Uterus (tissue), 2 donors: ENCODE results near the gene HLA-C.

Source experiments
- POLR2A ChIP-seq, 2 donors: fragments of 450-650 bp; IDR thresholded peaks; one replicate each; pipeline ENCODE4 v1.6.1; 2016; ENCODE audit warnings: antibody characterized with exemption in 2 of 2, mild to moderate bottlenecking in 1 of 2, moderate library complexity in 1 of 2
- TF ChIP-seq, protein P1 (sequence below), 4 experiments: fragments of 200-600 bp in 2 of 4; fragments of 450-650 bp in 2 of 4; sonication (generic) in 2 of 4; IDR thresholded peaks; one replicate each; pipeline ENCODE4 v1.5.1; 2016 to 2019; ENCODE audit warnings: antibody characterized with exemption in 4 of 4, mild to moderate bottlenecking in 2 of 4, moderate library complexity in 1 of 4

DNA sequence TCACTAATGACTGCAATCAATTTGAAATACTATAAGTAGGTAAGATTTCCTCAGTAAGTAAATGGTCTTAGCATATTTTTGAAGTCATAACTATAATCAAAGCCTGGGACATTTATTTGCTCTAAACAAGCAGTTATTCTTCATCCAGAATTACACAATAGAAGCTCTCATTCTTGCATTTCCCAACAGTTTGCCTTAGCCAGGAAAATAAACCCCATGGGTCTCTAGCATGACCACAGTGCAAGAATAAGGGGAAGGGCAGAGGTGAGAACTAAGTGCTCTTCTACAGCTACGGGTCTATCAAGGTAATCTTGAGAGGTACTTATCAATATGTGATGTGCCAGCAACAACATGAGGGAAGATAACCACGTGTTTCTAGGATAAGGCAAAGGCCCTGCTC is 14.1 kb upstream of the HLA-C start:
- TF ChIP-seq, protein P1, sequence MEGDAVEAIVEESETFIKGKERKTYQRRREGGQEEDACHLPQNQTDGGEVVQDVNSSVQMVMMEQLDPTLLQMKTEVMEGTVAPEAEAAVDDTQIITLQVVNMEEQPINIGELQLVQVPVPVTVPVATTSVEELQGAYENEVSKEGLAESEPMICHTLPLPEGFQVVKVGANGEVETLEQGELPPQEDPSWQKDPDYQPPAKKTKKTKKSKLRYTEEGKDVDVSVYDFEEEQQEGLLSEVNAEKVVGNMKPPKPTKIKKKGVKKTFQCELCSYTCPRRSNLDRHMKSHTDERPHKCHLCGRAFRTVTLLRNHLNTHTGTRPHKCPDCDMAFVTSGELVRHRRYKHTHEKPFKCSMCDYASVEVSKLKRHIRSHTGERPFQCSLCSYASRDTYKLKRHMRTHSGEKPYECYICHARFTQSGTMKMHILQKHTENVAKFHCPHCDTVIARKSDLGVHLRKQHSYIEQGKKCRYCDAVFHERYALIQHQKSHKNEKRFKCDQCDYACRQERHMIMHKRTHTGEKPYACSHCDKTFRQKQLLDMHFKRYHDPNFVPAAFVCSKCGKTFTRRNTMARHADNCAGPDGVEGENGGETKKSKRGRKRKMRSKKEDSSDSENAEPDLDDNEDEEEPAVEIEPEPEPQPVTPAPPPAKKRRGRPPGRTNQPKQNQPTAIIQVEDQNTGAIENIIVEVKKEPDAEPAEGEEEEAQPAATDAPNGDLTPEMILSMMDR (IDR thresholded peaks at IDR 0.05): no peak
- TF ChIP-seq POLR2A (IDR thresholded peaks at IDR 0.05): no peak
